Keratinocyte (primary cell): ENCODE results near the gene N4BP2.

ENCODE experiments used
- EZH2 ChIP-seq: IDR thresholded peaks from one replicate; pipeline ENCODE4 v1.6.1; 2012; ENCODE audit warnings: inconsistent platforms, mild to moderate bottlenecking, low read length, moderate library complexity
- TF ChIP-seq, protein P1 (sequence below), 3 experiments: IDR thresholded peaks in 1 of 3; conservative IDR thresholded peaks in 1 of 3; optimal IDR thresholded peaks in 1 of 3; 2 replicates in 2 of 3; 3 replicates in 1 of 3; pipeline versions ENCODE3 to v1.5.1; 2011; ENCODE audit warnings: low read length in 3 of 3, mild to moderate bottlenecking in 3 of 3, moderate library complexity in 2 of 3, control low read depth in 1 of 3, inconsistent platforms in 1 of 3; ENCODE audit not compliant: insufficient read depth in 2 of 3; ENCODE audit errors: extremely low read depth in 1 of 3

DNA sequence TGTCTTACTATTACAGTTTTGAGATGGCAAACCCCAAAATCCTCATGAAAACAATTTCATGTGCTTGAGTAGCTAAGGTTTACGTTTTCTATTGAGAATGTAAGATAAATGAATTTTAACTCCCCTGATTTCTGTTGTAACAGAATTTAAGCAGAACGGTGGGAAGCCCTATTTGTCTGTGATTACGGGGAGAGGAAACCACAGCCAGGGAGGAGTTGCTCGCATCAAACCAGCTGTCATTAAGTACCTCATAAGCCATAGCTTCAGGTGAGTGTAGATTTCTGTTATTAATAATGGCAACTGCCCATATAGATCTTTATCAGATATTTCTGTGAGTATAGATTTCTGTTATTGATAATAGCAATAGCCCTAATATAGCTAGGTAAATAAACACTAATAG lies 96.0 kb downstream of the N4BP2 start:
- TF ChIP-seq, protein P1, sequence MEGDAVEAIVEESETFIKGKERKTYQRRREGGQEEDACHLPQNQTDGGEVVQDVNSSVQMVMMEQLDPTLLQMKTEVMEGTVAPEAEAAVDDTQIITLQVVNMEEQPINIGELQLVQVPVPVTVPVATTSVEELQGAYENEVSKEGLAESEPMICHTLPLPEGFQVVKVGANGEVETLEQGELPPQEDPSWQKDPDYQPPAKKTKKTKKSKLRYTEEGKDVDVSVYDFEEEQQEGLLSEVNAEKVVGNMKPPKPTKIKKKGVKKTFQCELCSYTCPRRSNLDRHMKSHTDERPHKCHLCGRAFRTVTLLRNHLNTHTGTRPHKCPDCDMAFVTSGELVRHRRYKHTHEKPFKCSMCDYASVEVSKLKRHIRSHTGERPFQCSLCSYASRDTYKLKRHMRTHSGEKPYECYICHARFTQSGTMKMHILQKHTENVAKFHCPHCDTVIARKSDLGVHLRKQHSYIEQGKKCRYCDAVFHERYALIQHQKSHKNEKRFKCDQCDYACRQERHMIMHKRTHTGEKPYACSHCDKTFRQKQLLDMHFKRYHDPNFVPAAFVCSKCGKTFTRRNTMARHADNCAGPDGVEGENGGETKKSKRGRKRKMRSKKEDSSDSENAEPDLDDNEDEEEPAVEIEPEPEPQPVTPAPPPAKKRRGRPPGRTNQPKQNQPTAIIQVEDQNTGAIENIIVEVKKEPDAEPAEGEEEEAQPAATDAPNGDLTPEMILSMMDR (optimal IDR thresholded peaks at IDR 0.05 in 1 of 3, IDR thresholded peaks at IDR 0.05 in 1 of 3, conservative IDR thresholded peaks at IDR 0.05 in 1 of 3; ENCODE audit: extremely low read depth in 1 of 3, insufficient read depth in 2 of 3, low read length in 3 of 3) = no peak
- no peak for TF ChIP-seq EZH2
